A549 (cell line): Measurements from ENCODE around the gene PLEKHH3. TPM values are rescaled to one million over a fixed set of nuclear protein-coding genes. Genes with fewer than 3 reads are reported as not detected.

Experiments
- ATAC-seq, 2 experiments: fragments of 200-7000 bp in 1 of 2; fragments of >200 bp in 1 of 2; cut with Nextera tagmentation in 1 of 2; cut with Tn5 transposase in 1 of 2; 3 replicates each; pipeline versions ENCODE4 v1.8.0 to v1.9.1; 2018 to 2020; ENCODE audit warnings: mild to moderate bottlenecking in 1 of 2, moderate library complexity in 1 of 2
- CTCF ChIA-PET: fragments of 300-600 bp; sonication (Branson Sonifier 250); formaldehyde crosslinking; extraction: SDS; loops from one replicate; lab custom pipeline; 2021; ENCODE audit warnings: antibody characterized with exemption, inconsistent platforms; lab: Yijun Ruan, JAX
- POLR2A ChIA-PET: fragments of 350-600 bp; formaldehyde crosslinking; extraction: SDS; loops from one replicate; lab custom pipeline; 2021; ENCODE audit warnings: antibody characterized with exemption, inconsistent platforms; lab: Yijun Ruan, JAX
- DNase-seq, 2 experiments: peaks; one replicate each; pipeline versions ENCODE4 v3.0.0 to v3.0.0-alpha.2; 2011 to 2016; ENCODE audit warnings: low read depth in 1 of 2, low spot score in 1 of 2
- FAIRE-seq: peaks from 2 replicates; lab custom pipeline; 2011; peaks lifted over from hg19 to GRCh38; lab: Jason Lieb, UNC
- H3K27ac ChIP-seq, 2 experiments: fragments of >200 bp; sonication (Bioruptor Twin); formaldehyde crosslinking; 3 replicates each; pipeline ENCODE4 v1.5.1; 2016 to 2017
- H3K4me1 ChIP-seq: fragments of >200 bp; sonication (Bioruptor Twin); formaldehyde crosslinking; 3 replicates; pipeline ENCODE4 v1.6.1; 2016
- H3K4me2 ChIP-seq: fragments of >200 bp; sonication (Bioruptor Twin); formaldehyde crosslinking; 3 replicates; pipeline ENCODE4 v1.6.1; 2016
- H3K4me3 ChIP-seq: fragments of >200 bp; sonication (Bioruptor Twin); formaldehyde crosslinking; 3 replicates; pipeline ENCODE4 v1.5.1; 2016
- H3K9me3 ChIP-seq: fragments of >200 bp; sonication (Bioruptor Twin); formaldehyde crosslinking; 3 replicates; pipeline ENCODE4 v1.6.1; 2016
- ATOH8 ChIP-seq: fragments of 250-450 bp; sonication (Bioruptor Pico); IDR thresholded peaks from 2 replicates; pipeline ENCODE4 v1.5.0; 2020; ENCODE audit warnings: low read depth, mild to moderate bottlenecking, moderate library complexity
- BCL3 ChIP-seq: fragments of >200 bp; sonication (Bioruptor Twin); formaldehyde crosslinking; IDR thresholded peaks from 3 replicates; pipeline ENCODE4 v1.6.1; 2016
- BHLHE40 ChIP-seq: IDR thresholded peaks from 2 replicates; pipeline ENCODE4 v1.6.1; 2012; ENCODE audit warnings: low read depth, low read length, inconsistent platforms
- CBX2 ChIP-seq: fragments of 200-600 bp; sonication (generic); IDR thresholded peaks from 2 replicates; pipeline ENCODE4 v1.6.1; 2016; ENCODE audit warnings: low read depth, mild to moderate bottlenecking, borderline replicate concordance
- CBX8 ChIP-seq: fragments of 200-600 bp; sonication (generic); IDR thresholded peaks from 2 replicates; pipeline ENCODE4 v1.6.1; 2016
- CHD2 ChIP-seq: fragments of 150-350 bp; IDR thresholded peaks from 2 replicates; pipeline ENCODE4 v1.6.1; 2014; ENCODE audit warnings: low read length; ENCODE audit not compliant: partially characterized antibody
- CTCF ChIP-seq: fragments of >200 bp; sonication (Bioruptor Twin); formaldehyde crosslinking; IDR thresholded peaks from 3 replicates; pipeline ENCODE4 v1.5.1; 2016
- EHF ChIP-seq: fragments of 250-450 bp; sonication (Bioruptor Pico); IDR thresholded peaks from 2 replicates; pipeline ENCODE4 v1.5.0; 2020; ENCODE audit warnings: mild to moderate bottlenecking
- ELK1 ChIP-seq: fragments of 150-350 bp; IDR thresholded peaks from 2 replicates; pipeline ENCODE4 v1.6.1; 2014; ENCODE audit warnings: low read depth, mild to moderate bottlenecking, low read length
- FOSL2 ChIP-seq, 2 experiments: fragments of 450-650 bp in 1 of 2; fragments of >200 bp in 1 of 2; sonication (Bioruptor Twin) in 1 of 2; formaldehyde crosslinking; IDR thresholded peaks; 2 replicates each; pipeline versions ENCODE4 v1.5.0 to v1.6.1; 2016 to 2020; ENCODE audit warnings: mild to moderate bottlenecking in 1 of 2, moderate library complexity in 1 of 2
- FOXS1 ChIP-seq: fragments of 250-450 bp; sonication (Bioruptor Pico); IDR thresholded peaks from 2 replicates; pipeline ENCODE4 v1.5.0; 2020; ENCODE audit warnings: mild to moderate bottlenecking, moderate library complexity
- GATA3 ChIP-seq: IDR thresholded peaks from 2 replicates; pipeline ENCODE4 v1.6.1; 2012; ENCODE audit warnings: borderline replicate concordance
- HMGXB4 ChIP-seq: fragments of 250-450 bp; sonication (Bioruptor Pico); IDR thresholded peaks from 2 replicates; pipeline ENCODE4 v1.5.0; 2021; ENCODE audit warnings: mild to moderate bottlenecking, moderate library complexity, borderline replicate concordance
- HOXB13 ChIP-seq: fragments of 250-450 bp; sonication (Bioruptor Pico); IDR thresholded peaks from 2 replicates; pipeline ENCODE4 v1.5.0; 2020; ENCODE audit warnings: low read depth, mild to moderate bottlenecking, moderate library complexity
- HOXB5 ChIP-seq: fragments of 250-450 bp; sonication (Bioruptor Pico); IDR thresholded peaks from 2 replicates; pipeline ENCODE4 v1.5.0; 2020; ENCODE audit warnings: mild to moderate bottlenecking, moderate library complexity
- JUNB ChIP-seq: fragments of >200 bp; sonication (Bioruptor Twin); formaldehyde crosslinking; IDR thresholded peaks from 2 replicates; pipeline ENCODE4 v1.6.1; 2016
- MAFK ChIP-seq: fragments of 450-650 bp; IDR thresholded peaks from 2 replicates; pipeline ENCODE4 v1.6.1; 2014; ENCODE audit not compliant: partially characterized antibody
- MAX ChIP-seq: IDR thresholded peaks from 2 replicates; pipeline ENCODE4 v1.6.1; 2012
- MYC ChIP-seq: IDR thresholded peaks from 2 replicates; pipeline ENCODE4 v1.6.1; 2012; ENCODE audit warnings: mild to moderate bottlenecking, inconsistent platforms, low read length, improper control_type of control experiment, borderline replicate concordance
- NR3C1 ChIP-seq: fragments of >200 bp; sonication (Bioruptor Twin); formaldehyde crosslinking; IDR thresholded peaks from 3 replicates; pipeline ENCODE4 v1.6.1; 2017
- PBX3 ChIP-seq: IDR thresholded peaks from 2 replicates; pipeline ENCODE4 v1.6.1; 2012
- PHF8 ChIP-seq: fragments of 200-600 bp; sonication (generic); IDR thresholded peaks from 2 replicates; pipeline ENCODE4 v1.6.1; 2016; ENCODE audit warnings: low read depth, mild to moderate bottlenecking, antibody characterized with exemption, moderate library complexity, borderline replicate concordance
- POLR2AphosphoS2 ChIP-seq: conservative IDR thresholded peaks from 2 replicates; pipeline ENCODE4 v1.6.1; 2012; ENCODE audit warnings: low read length, improper control_type of control experiment, inconsistent platforms
- RARB ChIP-seq: fragments of 250-450 bp; sonication (Bioruptor Pico); IDR thresholded peaks from 2 replicates; pipeline ENCODE4 v1.8.0; 2021; ENCODE audit warnings: mild to moderate bottlenecking, moderate library complexity
- RNF2 ChIP-seq: fragments of 200-600 bp; sonication (generic); IDR thresholded peaks from 2 replicates; pipeline ENCODE4 v1.6.1; 2016; ENCODE audit warnings: low read depth, mild to moderate bottlenecking, antibody characterized with exemption, moderate library complexity, borderline replicate concordance
- SMC3 ChIP-seq: fragments of >200 bp; sonication (Bioruptor Twin); formaldehyde crosslinking; IDR thresholded peaks from 3 replicates; pipeline ENCODE4 v1.6.1; 2018; ENCODE audit warnings: inconsistent platforms
- SREBF2 ChIP-seq: fragments of 450-650 bp; IDR thresholded peaks from 2 replicates; pipeline ENCODE4 v1.6.1; 2014; ENCODE audit warnings: mild to moderate bottlenecking, moderate library complexity
- ZC3H11A ChIP-seq: fragments of 450-650 bp; IDR thresholded peaks from 2 replicates; pipeline ENCODE4 v1.6.1; 2014; ENCODE audit warnings: antibody characterized with exemption, mild to moderate bottlenecking
- ZFP36 ChIP-seq: fragments of 450-650 bp; IDR thresholded peaks from 2 replicates; pipeline ENCODE4 v1.6.1; 2014; ENCODE audit warnings: borderline replicate concordance; ENCODE audit not compliant: partially characterized antibody
- ZSCAN20 ChIP-seq: fragments of 250-450 bp; sonication (Bioruptor Pico); IDR thresholded peaks from 2 replicates; pipeline ENCODE4 v1.8.0; 2022; ENCODE audit warnings: mild to moderate bottlenecking, moderate library complexity
- WGBS: methylation state at CpG from one replicate; pipeline ENCODE4 v1.1.6; 2017; ENCODE audit errors: missing lambda C conversion rate; 5-methylcytosine and 5-hydroxymethylcytosine counted together
- polyA plus RNA-seq, 4 experiments: library from polyadenylated mRNA; depleted of rRNA in 3 of 4; stranded (reverse); fragments of >200 nt; fragmentation: RNase III in 1 of 4; extraction: RNeasy Plus Mini Kit Qiagen cat#74134 plus additional on column Dnase treatment in 1 of 4; gene quantifications; 2 replicates in 3 of 4; 3 replicates in 1 of 4; pipeline ENCODE4 v1.2.3, GENCODE V29; 2011 to 2017

PLEKHH3 gene
- polyA plus RNA-seq, 2 of the 4 experiments (the other 2 are of a cell fraction): 5.5 to 14.0 TPM

GRCh38 chr17:42673266-42673884, 3.4 kb downstream of the PLEKHH3 start:
- ChIA-PET POLR2A (interaction anchor here (1.1 to 1.6 kb wide), 3 partner anchors 14 to 64 kb away, joined by 3 to 7 read pairs (median 7); partner anchors contain the start of genes RETREG3, TUBG1 and TUBG2), CTCF (interaction anchor here (0.5 to 15.7 kb wide), 20 partner anchors 10 to 173 kb away, joined by 3 to 394 read pairs (median 4); partner anchors contain the start of genes PSMC3IP, RETREG3, TUBG1 and TUBG2)
- ATAC-seq (no peak), DNase-seq (no peak), FAIRE-seq (no peak)
- WGBS: 90% methylated on average over 30 of the region's 30 CpGs
- Histone ChIP-seq H3K4me1 (peaks cover 41% of the 10 kb centered on the region), H3K4me2 (peak overlapping the region; percentile 99), H3K9me3 (no peaks in the 10 kb centered on the region), H3K27ac (peak overlapping the region in 1 of 2 experiments; percentile 95; a peak in 3 of 6 replicates), H3K4me3 (no peak overlapping the region)
- TF ChIP-seq MAFK: no peak
- TF ChIP-seq CTCF: no peak
- no peak for TF ChIP-seq CHD2
- no peak for TF ChIP-seq ELK1
- no peak for TF ChIP-seq MYC
- no peak for TF ChIP-seq FOSL2 (IDR thresholded peaks at IDR 0.05)
- no peak for TF ChIP-seq FOSL2 (CRISPR knock-in tag; IDR thresholded peaks at IDR 0.05)
- no peak for TF ChIP-seq ZC3H11A
- no peak for TF ChIP-seq SMC3
- TF ChIP-seq SREBF2: no peak
- no peak for TF ChIP-seq ZFP36
- TF ChIP-seq ATOH8: no peak
- TF ChIP-seq GATA3: no peak
- TF ChIP-seq PBX3: no peak
- no peak for TF ChIP-seq JUNB
- TF ChIP-seq RNF2: no peak
- no peak for TF ChIP-seq EHF (CRISPR knock-in tag)
- TF ChIP-seq CBX8: no peak
- no peak for TF ChIP-seq HOXB13 (CRISPR knock-in tag)
- TF ChIP-seq MAX: no peak
- TF ChIP-seq ZSCAN20: no peak

- FAIRE-seq (no peak), ATAC-seq (no peak), DNase-seq (no peak)
- Histone ChIP-seq H3K4me2 (no peak overlapping the region), H3K27ac (peak overlapping the region in 1 of 2 experiments; percentile 13; a peak in 1 of 6 replicates), H3K4me3 (no peak overlapping the region), H3K4me1 (peaks cover 48% of the 10 kb centered on the region), H3K9me3 (no peaks in the 10 kb centered on the region)
- ChIA-PET POLR2A (no interaction called here), CTCF (interaction anchor here (1.3 to 15.7 kb wide), 6 partner anchors 7 to 92 kb away, joined by 4 to 394 read pairs (median 24); partner anchors contain the start of genes PLEKHH3, PSMC3IP and TUBG2)
- 97% methylated on average over 17 of the region's 28 CpGs for WGBS
- TF ChIP-seq HMGXB4 (CRISPR knock-in tag): no peak
- no peak for TF ChIP-seq RARB
- no peak for TF ChIP-seq BCL3
- TF ChIP-seq POLR2AphosphoS2: no peak
- TF ChIP-seq BHLHE40: no peak
- TF ChIP-seq PHF8: no peak
- TF ChIP-seq FOXS1 (CRISPR knock-in tag): no peak
- no peak for TF ChIP-seq NR3C1
- TF ChIP-seq ZC3H11A: no peak
- TF ChIP-seq CBX2: no peak
- no peak for TF ChIP-seq HOXB5 (CRISPR knock-in tag)
These were observed 4.8 kb downstream of the PLEKHH3 start for GRCh38 chr17:42672038-42672437.
